ENCODE data around the gene HSD11B2.

GRCh38 chr16:67435758-67436164 lies 4.8 kb downstream of the HSD11B2 start:
- TF ChIP-seq, protein P1, sequence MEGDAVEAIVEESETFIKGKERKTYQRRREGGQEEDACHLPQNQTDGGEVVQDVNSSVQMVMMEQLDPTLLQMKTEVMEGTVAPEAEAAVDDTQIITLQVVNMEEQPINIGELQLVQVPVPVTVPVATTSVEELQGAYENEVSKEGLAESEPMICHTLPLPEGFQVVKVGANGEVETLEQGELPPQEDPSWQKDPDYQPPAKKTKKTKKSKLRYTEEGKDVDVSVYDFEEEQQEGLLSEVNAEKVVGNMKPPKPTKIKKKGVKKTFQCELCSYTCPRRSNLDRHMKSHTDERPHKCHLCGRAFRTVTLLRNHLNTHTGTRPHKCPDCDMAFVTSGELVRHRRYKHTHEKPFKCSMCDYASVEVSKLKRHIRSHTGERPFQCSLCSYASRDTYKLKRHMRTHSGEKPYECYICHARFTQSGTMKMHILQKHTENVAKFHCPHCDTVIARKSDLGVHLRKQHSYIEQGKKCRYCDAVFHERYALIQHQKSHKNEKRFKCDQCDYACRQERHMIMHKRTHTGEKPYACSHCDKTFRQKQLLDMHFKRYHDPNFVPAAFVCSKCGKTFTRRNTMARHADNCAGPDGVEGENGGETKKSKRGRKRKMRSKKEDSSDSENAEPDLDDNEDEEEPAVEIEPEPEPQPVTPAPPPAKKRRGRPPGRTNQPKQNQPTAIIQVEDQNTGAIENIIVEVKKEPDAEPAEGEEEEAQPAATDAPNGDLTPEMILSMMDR (IDR thresholded peaks at IDR 0.05): no peak
- TF ChIP-seq POLR2A (IDR thresholded peaks at IDR 0.05) (no peak), POLR2AphosphoS5 (IDR thresholded peaks at IDR 0.05) (no peak)

All from prostate gland (tissue), 2 donors.